Mammary epithelial cell (primary cell): ENCODE data around the gene NCR3LG1.

ENCODE experiments used
- CTCF ChIP-seq, 2 donors: IDR thresholded peaks in 1 of 2; conservative IDR thresholded peaks in 1 of 2; 2 replicates each; pipeline ENCODE4 v1.5.1; 2011 to 2012; ENCODE audit warnings: inconsistent platforms in 2 of 2, low read length in 2 of 2, mild to moderate bottlenecking in 2 of 2, control low read depth in 1 of 2, low read depth in 1 of 2; ENCODE audit not compliant: insufficient read depth in 1 of 2; ENCODE audit errors: extremely low read depth in 1 of 2
- EZH2 ChIP-seq: IDR thresholded peaks from 2 replicates; pipeline ENCODE4 v1.6.1; 2012; ENCODE audit warnings: low read length, inconsistent platforms, borderline replicate concordance

GRCh38 chr11:17389211-17389956, 37.8 kb downstream of the NCR3LG1 start:
- TF ChIP-seq CTCF (conservative IDR thresholded peaks at IDR 0.05 in 1 of 2, IDR thresholded peaks at IDR 0.05 in 1 of 2; ENCODE audit: extremely low read depth in 1 of 2, insufficient read depth in 1 of 2, low read depth in 1 of 2, low read length in 2 of 2) (peak; percentile 30 to 57), EZH2 (no peak)
